Thymus (tissue), 11 donors: ENCODE measurements around the gene TSPAN31. TPM values are rescaled to one million over a fixed set of nuclear protein-coding genes. Genes with fewer than 3 reads are reported as not detected.

Source experiments
- DNase-seq, 9 donors: peaks; one replicate each; pipeline ENCODE4 v3.0.0-alpha.2; 2013; ENCODE audit warnings: low spot score in 9 of 9, low read depth in 6 of 9, missing footprints in 1 of 9
- H3K27ac ChIP-seq, 2 donors: one replicate each; pipeline ENCODE4 v1.5.1; 2013; ENCODE audit warnings: control low read depth in 1 of 2, low read depth in 1 of 2, low read length in 1 of 2, mild to moderate bottlenecking in 1 of 2, moderate library complexity in 1 of 2
- H3K27me3 ChIP-seq, 2 donors: one replicate each; pipeline ENCODE4 v1.5.1; 2013; ENCODE audit warnings: low read length in 1 of 2; ENCODE audit not compliant: control insufficient read depth in 2 of 2, insufficient read depth in 1 of 2
- H3K36me3 ChIP-seq, 2 donors: one replicate each; pipeline ENCODE4 v1.5.1; 2013; ENCODE audit warnings: low read length in 1 of 2, mild to moderate bottlenecking in 1 of 2, moderate library complexity in 1 of 2; ENCODE audit not compliant: control insufficient read depth in 2 of 2, insufficient read depth in 2 of 2
- H3K4me1 ChIP-seq, 2 donors: one replicate each; pipeline ENCODE4 v1.5.1; 2013; ENCODE audit warnings: low read length in 2 of 2; ENCODE audit not compliant: control insufficient read depth in 2 of 2, insufficient read depth in 2 of 2
- H3K4me3 ChIP-seq, 2 donors: one replicate each; pipeline ENCODE4 v1.5.1; 2013; ENCODE audit warnings: low read length in 2 of 2, control low read depth in 1 of 2, mild to moderate bottlenecking in 1 of 2
- H3K9me3 ChIP-seq, 2 donors: one replicate each; pipeline ENCODE4 v1.5.1; 2013; ENCODE audit warnings: low read length in 1 of 2, mild to moderate bottlenecking in 1 of 2; ENCODE audit not compliant: control insufficient read depth in 2 of 2, insufficient read depth in 1 of 2
- WGBS: extraction: QIAGEN DNeasy Blood & Tissue Kit; methylation state at CpG from one replicate; pipeline ENCODE4 v1.1.7; 2013; 5-methylcytosine and 5-hydroxymethylcytosine counted together
- polyA plus RNA-seq: library from polyadenylated mRNA; stranded (reverse); fragments of 200-250 nt; gene quantifications from one replicate; pipeline ENCODE4 v1.2.3, GENCODE V29; 2013
- total RNA-seq: library from RNA; stranded (reverse); fragments of 120-200 nt; gene quantifications from one replicate; pipeline ENCODE4 v1.2.4, GENCODE V29; 2013
- donor health status: healthy.

Gene TSPAN31
- total and polyA plus RNA-seq, 2 donors, result 25.3 to 31.4 TPM

DNA sequence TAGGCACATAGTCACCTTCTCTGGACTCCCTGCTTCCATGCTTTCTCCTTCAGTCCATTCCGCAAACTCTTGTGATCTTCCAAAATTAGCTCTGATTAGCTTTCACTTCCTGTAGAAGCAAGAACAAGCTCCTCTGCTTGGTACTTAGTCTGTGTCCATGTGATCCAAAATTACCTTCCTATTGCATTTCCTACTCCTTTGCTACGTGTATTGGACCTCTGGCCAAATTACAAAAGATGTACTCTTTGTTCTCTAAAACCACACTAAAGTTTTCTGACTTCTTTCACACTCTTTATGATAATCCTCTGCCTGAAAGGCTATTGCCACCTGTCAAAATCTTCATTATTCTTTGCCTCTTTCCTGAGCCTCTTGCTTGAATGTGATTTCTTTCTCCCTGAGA is 37.0 kb downstream of the TSPAN31 start:
- H3K27ac ChIP-seq, result peak overlapping the region; percentile 55 to 80
- no peaks in the 10 kb centered on the region for H3K9me3 ChIP-seq
- no peaks in the 10 kb centered on the region for H3K27me3 ChIP-seq
- no peak overlapping the region for H3K4me3 ChIP-seq
- peak in 1 of 9 donors; percentile 29 for DNase-seq
- WGBS, result 86% methylated on average over 2 of the region's 2 CpGs
- peaks cover 23 to 36% of the 10 kb centered on the region in 2 donors for H3K4me1 ChIP-seq
- peaks cover 12 to 17% of the 10 kb centered on the region in 2 donors for H3K36me3 ChIP-seq

DNA sequence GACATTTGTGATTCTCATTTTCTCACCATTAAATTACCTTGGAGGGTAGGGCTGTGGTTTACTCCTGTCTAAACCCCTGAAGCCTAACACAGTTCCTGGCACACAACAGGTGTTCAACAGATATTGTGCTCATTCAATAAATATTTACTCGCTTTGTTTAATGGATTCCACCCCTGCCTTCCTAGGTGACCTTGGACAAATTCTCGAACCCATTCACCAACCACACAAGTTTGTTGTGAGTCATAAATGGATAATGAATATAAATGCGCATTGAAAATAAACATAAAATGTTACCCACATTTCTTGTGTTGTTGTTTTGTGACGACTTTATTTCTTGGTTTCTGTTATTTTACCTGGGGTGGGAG is 37.4 kb downstream of the TSPAN31 start:
- Histone ChIP-seq H3K4me3 (peak overlapping the region in 1 of 2 donors; percentile 99), H3K27ac (no peak overlapping the region)
- WGBS, result 32% methylated on average over 4 of the region's 4 CpGs

DNA sequence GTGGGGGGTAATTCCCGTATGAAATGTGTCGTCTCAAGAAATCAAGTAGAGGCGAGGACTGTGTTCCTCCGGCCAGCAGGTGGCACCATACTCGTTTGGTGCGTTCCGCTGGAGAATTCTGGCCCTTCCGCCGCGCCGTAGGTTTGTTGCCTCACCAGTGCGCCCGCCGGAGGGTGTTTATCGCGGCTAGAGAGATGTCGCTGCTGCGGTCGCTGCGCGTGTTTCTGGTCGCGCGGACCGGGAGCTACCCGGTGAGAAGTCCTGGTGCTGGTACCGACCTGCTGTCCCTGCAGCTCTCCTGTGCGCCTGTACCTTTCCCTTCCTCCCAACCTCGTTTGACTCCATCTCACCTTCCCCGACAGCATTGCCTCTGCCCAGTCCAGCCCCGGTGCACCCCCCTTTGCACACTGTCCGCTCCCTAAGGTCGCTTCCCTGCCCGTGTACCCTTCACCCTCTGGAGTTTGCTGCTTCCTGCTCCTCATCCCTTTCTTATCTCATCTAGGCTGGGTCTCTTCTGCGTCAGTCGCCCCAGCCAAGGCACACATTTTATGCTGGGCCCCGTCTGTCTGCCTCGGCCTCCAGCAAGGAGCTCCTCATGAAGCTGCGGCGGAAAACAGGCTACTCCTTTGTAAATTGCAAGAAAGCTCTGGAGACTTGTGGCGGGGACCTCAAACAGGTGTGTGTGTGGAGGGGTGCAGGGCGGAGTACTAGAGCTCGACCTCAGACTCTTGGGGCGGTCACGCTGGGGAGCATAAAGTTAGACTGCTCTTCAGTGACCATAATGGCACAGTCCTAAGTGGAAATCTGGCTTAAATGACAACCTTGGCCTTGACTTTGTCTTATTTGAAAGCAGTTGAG is 38.0 kb downstream of the TSPAN31 start, which contains the start of gene TSFM:
Gene TSFM (plus strand): TSS at position 180 of the 858 bp plus-strand sequence. CDS start 15 bp downstream, at position 195.
- H3K4me3 ChIP-seq, result peak within 1 kb of the TSS; percentile 74 to 99
- 2% methylated on average over 45 of the region's 45 CpGs for WGBS
- no peaks in the 10 kb centered on the region for H3K27me3 ChIP-seq
- H3K27ac ChIP-seq, result peak within 1 kb of the TSS; percentile 70 to 80
- peaks cover 23 to 36% of the 10 kb centered on the region in 2 donors for H3K4me1 ChIP-seq
- DNase-seq, result peak; percentile 90 to 99 (median 95)
- peaks cover 20 to 27% of the 10 kb centered on the region in 2 donors for H3K36me3 ChIP-seq
- no peaks in the 10 kb centered on the region for H3K9me3 ChIP-seq

More for the DNA sequence above, 37.4 kb downstream of the TSPAN31 start:
- H3K9me3 ChIP-seq, result no peaks in the 10 kb centered on the region
- H3K36me3 ChIP-seq, result peaks cover 15 to 21% of the 10 kb centered on the region in 2 donors
- peaks cover 23 to 36% of the 10 kb centered on the region in 2 donors for H3K4me1 ChIP-seq
- no peak for DNase-seq
- H3K27me3 ChIP-seq, result no peaks in the 10 kb centered on the region

DNA sequence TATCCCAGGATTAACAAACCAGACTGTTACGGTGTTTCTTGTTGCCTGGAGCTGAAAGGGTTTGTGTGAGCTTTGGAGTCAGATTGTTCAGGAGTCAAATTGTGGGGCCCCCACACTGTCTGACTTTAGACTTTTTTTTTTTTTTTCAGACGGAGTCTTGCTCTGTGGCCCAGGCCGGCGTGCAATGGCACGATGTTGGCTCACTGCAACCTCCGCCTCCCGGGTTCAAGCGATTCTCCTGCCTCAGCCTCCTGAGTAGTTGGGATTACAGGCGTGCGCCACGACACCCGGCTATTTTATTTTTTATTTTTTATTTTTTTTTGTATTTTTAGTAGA is 38.6 kb downstream of the TSPAN31 start:
- no peak for DNase-seq
- Histone ChIP-seq H3K9me3 (no peaks in the 10 kb centered on the region), H3K36me3 (peaks cover 20 to 29% of the 10 kb centered on the region in 2 donors), H3K4me1 (peaks cover 23 to 36% of the 10 kb centered on the region in 2 donors), H3K27ac (no peak overlapping the region), H3K27me3 (no peaks in the 10 kb centered on the region), H3K4me3 (peak overlapping the region; percentile 74 to 99)
- 94% methylated on average over 12 of the region's 12 CpGs for WGBS

GRCh38 chr12:57783861-57784260 is 39.0 kb downstream of the TSPAN31 start:
- 96% methylated on average over 11 of the region's 11 CpGs for WGBS
- Histone ChIP-seq H3K4me3 (no peak overlapping the region), H3K36me3 (peaks cover 20 to 32% of the 10 kb centered on the region in 2 donors)

GRCh38 chr12:57793920-57794319 is 49.1 kb downstream of the TSPAN31 start:
- peaks cover 42 to 66% of the 10 kb centered on the region in 2 donors for H3K36me3 ChIP-seq
- no peaks in the 10 kb centered on the region for H3K9me3 ChIP-seq
- H3K4me1 ChIP-seq, result no peaks in the 10 kb centered on the region
- DNase-seq, result no peak
- no peak overlapping the region for H3K4me3 ChIP-seq
- 98% methylated on average over 1 of the region's 1 CpG for WGBS
- H3K27ac ChIP-seq, result no peak overlapping the region
- no peaks in the 10 kb centered on the region for H3K27me3 ChIP-seq

More at GRCh38 chr12:57783861-57784260, 39.0 kb downstream of the TSPAN31 start:
- H3K9me3 ChIP-seq, result no peaks in the 10 kb centered on the region
- peaks cover 23 to 36% of the 10 kb centered on the region in 2 donors for H3K4me1 ChIP-seq
- no peaks in the 10 kb centered on the region for H3K27me3 ChIP-seq
- H3K27ac ChIP-seq, result no peak overlapping the region
- no peak for DNase-seq

GRCh38 chr12:57795354-57795753 is 50.5 kb downstream of the TSPAN31 start:
- H3K4me1 ChIP-seq, result no peaks in the 10 kb centered on the region
- DNase-seq, result no peak
- WGBS, result 97% methylated on average over 6 of the region's 6 CpGs
- H3K27me3 ChIP-seq, result no peaks in the 10 kb centered on the region
- H3K4me3 ChIP-seq, result no peak overlapping the region
- H3K36me3 ChIP-seq, result peaks cover 39 to 67% of the 10 kb centered on the region in 2 donors
- no peaks in the 10 kb centered on the region for H3K9me3 ChIP-seq
- H3K27ac ChIP-seq, result no peak overlapping the region

DNA sequence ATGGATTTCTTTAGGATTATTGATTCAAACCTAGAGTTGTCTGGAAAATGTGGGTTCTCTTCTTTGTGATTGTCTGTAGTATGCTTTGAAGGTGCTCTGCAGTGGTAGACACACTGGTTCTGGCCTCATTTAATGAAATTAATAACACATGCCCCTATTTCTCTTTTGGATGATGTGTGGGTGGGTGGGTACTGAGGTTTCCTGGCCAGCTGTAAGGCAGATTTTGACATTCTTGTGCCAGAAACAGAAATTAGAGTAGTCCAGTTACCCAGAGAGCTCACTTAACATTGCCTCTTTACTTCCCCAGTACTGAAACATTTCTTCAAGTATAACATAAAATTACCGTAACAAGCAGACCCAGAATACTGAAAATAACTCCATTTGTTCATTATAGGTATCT is 52.2 kb downstream of the TSPAN31 start:
- Histone ChIP-seq H3K27me3 (no peaks in the 10 kb centered on the region), H3K4me1 (no peaks in the 10 kb centered on the region), H3K4me3 (no peak overlapping the region), H3K36me3 (peaks cover 30 to 68% of the 10 kb centered on the region in 2 donors), H3K27ac (no peak overlapping the region), H3K9me3 (no peaks in the 10 kb centered on the region)
- WGBS, result 100% methylated on average over 1 of the region's 1 CpG
- DNase-seq, result no peak

- peaks cover 30 to 68% of the 10 kb centered on the region in 2 donors for H3K36me3 ChIP-seq
- no peak for DNase-seq
- H3K27me3 ChIP-seq, result no peaks in the 10 kb centered on the region
- no peaks in the 10 kb centered on the region for H3K9me3 ChIP-seq
- H3K27ac ChIP-seq, result no peak overlapping the region
- no peaks in the 10 kb centered on the region for H3K4me1 ChIP-seq
- no peak overlapping the region for H3K4me3 ChIP-seq
- WGBS, result 100% methylated on average over 1 of the region's 1 CpG
Observed at GRCh38 chr12:57797933-57798332, 53.1 kb downstream of the TSPAN31 start.
